NT2/D1 (cell line): ENCODE data around the gene NRXN3.

Experiments used
- SUZ12 ChIP-seq: IDR thresholded peaks from 2 replicates; pipeline ENCODE4 v1.6.1; 2011; ENCODE audit not compliant: insufficient read length, insufficient read depth; ENCODE audit errors: extremely low read depth
- ZNF274 ChIP-seq: IDR thresholded peaks from 2 replicates; pipeline ENCODE4 v1.6.1; 2011; ENCODE audit warnings: mild to moderate bottlenecking, low read depth, low read length

DNA sequence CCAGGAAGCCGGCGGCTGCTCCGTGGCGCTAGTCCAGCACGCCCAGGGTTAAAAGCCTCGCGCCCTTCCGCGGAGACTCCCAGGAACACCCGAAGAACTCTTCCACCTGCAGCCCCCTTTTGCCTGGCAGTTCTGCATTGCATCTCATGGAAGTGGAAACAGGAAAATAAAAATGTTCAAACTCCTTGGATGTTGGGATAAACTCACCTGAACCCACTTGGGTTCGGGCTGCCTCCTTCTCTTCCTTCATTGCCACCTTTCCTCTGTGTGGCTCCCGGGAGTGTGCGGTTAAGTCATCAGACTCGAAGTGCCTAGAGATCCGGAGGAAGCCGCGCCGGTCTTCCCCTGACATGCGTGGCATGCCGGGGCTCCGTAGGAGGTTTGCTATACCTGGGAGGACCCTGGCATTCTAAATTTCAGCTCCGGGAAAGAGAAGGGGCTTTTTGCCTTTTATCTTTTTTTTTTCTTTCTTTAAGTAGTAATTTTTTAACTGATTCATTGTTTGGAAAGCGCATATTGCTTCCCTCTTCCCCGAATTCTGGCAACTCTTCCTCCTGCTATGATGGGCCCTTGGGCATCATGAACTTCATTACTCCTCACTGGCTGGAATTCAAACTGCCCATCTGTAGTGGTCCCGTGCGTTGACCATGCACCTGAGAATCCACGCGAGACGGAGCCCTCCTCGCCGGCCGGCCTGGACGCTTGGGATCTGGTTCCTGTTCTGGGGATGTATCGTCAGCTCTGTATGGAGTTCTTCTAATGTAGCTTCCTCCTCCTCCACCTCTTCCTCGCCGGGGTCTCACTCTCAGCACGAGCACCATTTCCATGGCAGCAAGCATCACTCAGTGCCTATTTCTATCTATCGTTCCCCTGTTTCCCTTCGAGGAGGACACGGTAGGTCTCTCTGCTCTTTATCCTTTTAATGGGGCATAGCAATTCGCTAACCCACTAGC, 1109.7 kb downstream of the NRXN3 start:
- TF ChIP-seq SUZ12 (no peak), ZNF274 (no peak)
